DMS53 (cell line): ENCODE data around the gene DOCK3.
"Not testable (repeated sequence)": the region's sequence is repeated elsewhere in the genome, so short reads cannot be mapped to it uniquely, and the experiment has no call there.

Experiments used
- DNase-seq: peaks from one replicate; lab custom pipeline; 2025; lab: John Stamatoyannopoulos, UW

Gene DOCK3

GRCh38 chr3:51110586-51110985, 435.9 kb downstream of the DOCK3 start:
- no peak for DNase-seq

- DNase-seq = no peak
Measured at GRCh38 chr3:51122944-51123343, 448.2 kb downstream of the DOCK3 start.

DNA sequence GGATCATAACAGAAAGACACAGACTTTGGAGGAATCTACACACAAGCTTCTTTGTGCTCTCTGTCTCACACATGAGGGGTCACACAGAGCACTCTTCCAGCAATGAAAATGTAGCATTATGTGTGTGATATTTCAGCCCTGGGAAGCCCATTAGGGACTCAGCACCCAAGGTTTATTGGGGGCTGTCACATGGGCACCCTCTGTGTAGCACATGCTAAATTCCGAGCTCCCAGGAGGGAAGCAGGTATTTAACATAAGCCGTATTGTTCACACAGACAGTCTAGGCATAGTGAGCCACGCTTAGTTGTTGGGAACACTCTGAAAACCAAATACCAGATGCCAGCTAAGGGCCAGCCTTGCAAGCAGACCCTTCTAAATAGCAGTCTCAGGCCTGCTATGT, 448.8 kb downstream of the DOCK3 start:
- no peak for DNase-seq

DNA sequence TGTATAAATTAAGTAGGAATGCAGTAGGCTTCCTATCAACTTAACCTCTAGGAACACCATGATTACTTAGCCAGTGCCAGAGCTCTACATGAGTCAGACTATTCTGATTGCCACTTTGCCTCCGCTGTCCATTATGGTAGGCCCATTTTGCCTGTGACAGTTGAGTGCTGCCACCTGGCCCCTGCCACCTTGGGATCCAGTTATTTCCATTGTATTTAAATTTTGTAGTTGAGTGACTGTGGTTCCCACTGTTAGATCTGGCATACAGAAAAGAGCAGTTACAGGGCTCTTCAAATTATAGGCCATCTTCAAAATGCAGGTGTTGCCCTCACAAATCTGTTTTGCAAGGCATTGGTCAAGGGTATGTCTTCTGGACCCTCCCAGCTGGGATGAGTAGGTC, 456.9 kb downstream of the DOCK3 start:
- not testable (repeated sequence) for DNase-seq

- no peak for DNase-seq
Measured at GRCh38 chr3:51137715-51138114, 463.0 kb downstream of the DOCK3 start.

DNA sequence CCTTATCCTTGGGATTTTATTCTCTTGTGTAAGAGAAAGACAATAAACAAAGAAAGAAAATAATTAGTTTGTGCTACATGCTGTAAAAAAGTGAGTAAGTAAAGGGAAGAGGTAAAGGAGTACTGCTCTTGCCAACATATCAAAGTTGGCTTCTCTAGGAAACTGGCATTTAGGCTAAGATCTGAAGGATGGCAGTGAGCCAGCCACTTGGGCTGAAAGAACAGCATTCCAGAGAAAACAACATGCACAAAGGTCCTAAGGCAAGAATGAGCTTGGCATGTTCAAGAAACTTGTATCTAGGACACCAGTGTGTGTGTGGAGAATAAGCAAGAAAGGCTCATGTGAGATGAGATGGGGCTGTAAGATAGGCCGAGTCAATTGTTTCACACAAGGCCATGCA, 464.9 kb downstream of the DOCK3 start:
- DNase-seq = no peak

- no peak for DNase-seq
Measured at GRCh38 chr3:51141573-51141972, 466.8 kb downstream of the DOCK3 start.

DNA sequence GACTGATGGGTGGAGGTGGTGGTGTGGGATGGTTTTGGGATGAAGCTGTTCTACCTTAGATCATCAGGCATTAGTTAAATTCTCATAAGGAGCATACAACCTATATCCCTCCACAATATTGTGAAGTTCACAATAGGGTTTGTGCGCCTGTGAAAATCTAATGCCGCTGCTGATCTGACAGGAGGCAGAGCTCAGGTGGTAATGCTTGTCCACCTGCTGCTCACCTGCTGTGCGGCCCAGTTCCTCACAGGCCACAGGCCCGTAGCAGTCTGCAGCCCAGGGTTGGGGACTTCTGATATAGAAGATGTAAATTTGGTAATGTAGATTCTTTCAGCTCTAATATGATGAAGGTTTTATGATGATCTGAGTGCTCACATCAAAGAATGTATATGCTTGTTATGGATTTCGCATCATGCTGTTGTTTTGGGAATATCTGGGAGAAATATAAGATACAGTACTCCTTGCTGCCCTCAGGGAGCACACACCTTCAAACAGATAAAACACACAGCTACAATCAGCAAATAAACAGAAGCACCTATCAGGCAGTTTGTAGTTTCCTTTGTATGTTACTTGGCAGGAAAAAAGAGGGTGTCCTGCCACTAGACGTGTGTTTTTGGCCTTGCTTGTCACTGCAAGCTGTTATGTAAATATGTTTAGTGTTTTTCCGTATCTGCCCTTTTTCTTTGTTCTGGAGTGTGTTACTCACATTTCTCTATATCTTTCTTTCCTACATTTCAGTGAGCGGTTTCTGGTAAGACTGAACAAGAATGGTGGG, 471.3 kb downstream of the DOCK3 start:
- DNase-seq = no peak

DNA sequence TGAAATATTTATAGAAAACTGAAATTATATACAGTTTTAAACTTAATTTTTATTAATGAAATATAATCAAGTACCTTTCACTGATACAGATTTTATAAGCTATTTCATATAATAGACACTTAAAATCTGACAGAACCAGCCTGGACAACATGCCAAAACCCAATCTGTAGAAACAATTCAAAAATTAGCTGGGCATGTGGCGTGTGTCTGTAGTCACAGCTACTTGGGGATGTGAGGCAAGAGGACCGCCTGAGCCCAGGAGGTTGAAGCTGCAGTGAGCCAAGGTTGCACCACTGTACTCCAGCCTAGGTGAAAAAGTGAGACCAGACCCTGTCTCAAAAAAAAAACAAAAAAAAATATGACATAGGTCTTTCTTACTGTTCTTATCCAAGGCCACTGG, 472.1 kb downstream of the DOCK3 start:
- DNase-seq = no peak

DNA sequence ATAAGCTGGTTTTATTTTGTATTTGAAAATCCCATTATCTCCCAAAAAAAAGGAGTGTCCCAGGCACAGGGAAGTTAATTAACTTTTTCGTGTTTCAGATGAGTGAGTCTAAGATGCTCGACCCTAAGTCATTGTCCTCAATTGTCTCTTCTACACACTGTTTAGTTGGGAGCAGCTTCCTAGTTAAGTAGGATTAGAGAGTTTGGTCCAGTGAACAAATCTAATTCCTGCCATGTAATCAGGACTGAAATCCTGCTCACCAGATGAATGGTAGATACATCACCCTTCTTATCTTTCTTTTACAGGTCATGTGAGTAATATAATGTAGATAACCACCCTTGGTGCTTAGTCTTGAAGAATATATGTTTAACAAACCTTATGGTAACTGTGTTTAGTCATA, 481.4 kb downstream of the DOCK3 start:
- no peak for DNase-seq

DNA sequence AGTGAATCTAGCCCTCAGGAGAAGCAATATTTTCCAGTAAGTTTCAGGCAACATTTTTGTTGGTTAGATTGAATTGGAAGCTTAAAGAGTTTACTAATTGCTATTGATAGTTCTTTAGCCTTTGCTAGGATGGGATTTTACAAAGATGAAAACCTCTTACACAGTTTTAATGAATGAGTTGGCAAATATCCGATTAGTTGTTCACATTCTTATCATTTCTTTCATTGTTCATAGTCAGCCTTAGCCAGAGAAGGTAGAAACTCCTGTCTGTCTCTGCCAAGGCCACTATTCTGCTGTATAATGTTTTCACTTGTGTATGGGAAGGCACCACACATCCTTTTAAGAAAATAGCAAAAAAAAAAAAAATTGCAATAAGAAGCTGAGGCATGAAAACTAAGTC, 488.3 kb downstream of the DOCK3 start:
- DNase-seq = no peak

DNA sequence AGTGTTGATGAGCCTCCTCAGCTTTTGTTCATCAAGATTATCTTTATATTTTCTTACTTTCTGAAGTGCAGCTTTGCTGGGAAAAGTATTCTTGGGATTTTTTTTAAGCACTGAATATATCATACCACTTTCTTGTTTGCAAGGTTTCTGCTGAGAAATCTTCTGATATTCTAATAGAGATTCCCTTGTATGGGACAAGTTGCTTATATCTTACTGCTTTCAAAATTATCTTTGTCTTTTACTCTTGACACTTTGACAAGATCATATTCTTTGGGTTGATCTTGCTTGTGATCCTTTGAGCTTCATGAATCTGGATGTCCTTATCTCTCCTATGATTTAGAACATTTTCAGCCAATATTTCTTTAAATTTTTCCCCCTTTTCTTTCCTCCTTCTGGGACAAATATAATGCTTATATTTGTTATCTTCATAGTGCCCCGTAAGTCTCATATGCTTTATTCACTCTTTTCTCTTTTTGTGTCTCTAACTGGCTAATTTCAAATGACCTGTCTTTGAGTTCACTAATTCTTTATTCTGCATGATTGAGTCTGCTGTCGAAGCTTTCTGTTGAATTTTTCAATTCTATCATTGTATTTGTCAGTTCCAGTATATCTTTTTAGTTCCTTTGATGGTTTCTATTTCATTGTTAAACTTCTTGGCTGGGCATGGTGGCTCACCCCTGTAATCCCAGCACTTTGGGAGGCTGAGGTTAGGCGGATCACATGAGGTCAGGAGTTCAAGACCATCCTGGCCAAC, 499.0 kb downstream of the DOCK3 start:
- DNase-seq = no peak

- DNase-seq = no peak
Measured at GRCh38 chr3:51176923-51177322, 502.2 kb downstream of the DOCK3 start.

DNA sequence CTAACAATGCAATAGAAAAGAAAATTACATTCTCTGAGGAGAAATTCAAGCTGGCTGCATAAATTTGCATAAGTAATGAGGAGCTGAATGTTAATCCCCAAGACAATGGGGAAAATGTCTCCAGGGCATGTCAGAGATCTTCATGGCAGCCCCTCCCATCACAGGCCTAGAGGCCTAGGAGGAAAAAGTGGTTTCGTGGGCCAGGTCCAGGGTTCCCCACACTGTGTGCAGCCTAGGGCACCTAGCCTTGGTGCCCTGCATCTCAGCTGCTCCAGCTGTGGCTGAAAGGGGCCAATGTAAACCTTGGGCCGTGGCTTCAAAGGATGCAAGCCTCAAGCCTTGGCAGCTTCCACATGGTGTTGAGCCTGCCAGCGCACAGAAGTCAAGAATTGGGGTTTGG, 511.7 kb downstream of the DOCK3 start:
- not testable (repeated sequence) for DNase-seq

GRCh38 chr3:51190199-51190598, 515.5 kb downstream of the DOCK3 start:
- no peak for DNase-seq

DNA sequence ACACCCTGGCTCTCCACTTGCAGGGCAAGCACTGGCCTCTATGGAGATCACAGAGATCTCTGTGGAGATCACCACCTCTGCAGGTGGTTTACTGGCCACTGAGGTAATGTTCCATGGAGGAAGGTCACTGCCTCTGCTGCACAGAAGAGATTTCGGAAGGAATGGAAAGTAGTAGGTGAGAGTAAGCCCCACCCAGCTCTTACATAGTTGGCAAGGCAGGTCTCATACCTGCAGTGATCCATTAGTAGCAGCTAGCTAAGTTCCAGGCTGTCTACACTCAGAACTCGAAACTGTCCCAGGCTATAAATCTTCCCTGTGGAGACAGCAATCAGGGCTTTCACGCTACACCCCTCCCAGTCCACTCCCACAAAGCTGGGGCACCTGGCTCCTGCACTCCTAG, 516.1 kb downstream of the DOCK3 start:
- no peak for DNase-seq

GRCh38 chr3:51191768-51192167, 517.0 kb downstream of the DOCK3 start:
- DNase-seq = peak; percentile 4

GRCh38 chr3:51198477-51198876, 523.8 kb downstream of the DOCK3 start:
- no peak for DNase-seq

- peak; percentile 43 for DNase-seq
Measured at GRCh38 chr3:51199296-51199695, 524.6 kb downstream of the DOCK3 start.

DNA sequence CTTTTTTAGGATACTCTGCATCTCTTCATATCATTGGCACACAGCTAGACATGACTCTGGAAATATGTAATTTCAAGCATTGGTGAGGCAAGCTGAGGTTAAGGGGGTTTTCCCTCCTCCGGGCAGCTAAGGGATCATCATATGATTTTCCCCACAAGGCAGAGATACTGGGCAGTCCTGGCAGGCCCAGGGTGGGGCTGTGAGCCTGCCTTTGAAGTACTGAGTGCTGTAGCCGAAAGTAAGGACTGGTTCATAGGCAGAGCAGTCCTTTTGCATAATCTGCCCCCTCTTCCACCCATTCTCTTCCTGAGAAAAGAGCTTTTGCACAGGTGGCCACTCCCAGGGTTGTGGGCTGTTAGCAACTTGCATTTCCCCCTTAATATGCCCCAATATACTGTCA, 541.6 kb downstream of the DOCK3 start:
- DNase-seq = no peak

- DNase-seq = no peak
Measured at GRCh38 chr3:51221959-51222358, 547.2 kb downstream of the DOCK3 start.

- no peak for DNase-seq
Measured at GRCh38 chr3:51224283-51224682, 549.6 kb downstream of the DOCK3 start.

- DNase-seq = no peak
Measured at GRCh38 chr3:51224843-51225242, 550.1 kb downstream of the DOCK3 start.

DNA sequence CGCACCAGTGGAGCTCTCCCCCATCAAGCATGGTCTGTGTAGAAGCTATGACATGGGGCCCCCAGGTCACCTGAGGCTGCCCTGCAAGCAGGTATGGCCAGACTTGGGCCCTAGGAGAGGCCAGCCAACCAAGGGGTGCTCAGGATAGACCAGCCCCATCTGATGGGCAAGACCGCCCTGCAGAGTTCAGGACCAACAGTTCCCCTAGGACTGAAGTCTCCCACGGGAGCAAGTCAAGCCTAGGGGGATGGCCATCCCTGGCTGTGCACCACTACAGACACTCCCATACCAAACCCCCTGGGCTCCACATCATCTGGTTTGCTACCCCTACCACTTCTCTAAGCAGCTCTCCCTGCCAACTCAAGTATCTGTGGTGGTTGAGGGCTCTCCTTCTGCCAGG, 568.2 kb downstream of the DOCK3 start:
- no peak for DNase-seq
